Measurements from ENCODE around the gene CHST11. TPM values are rescaled to one million over a fixed set of nuclear protein-coding genes. Genes with fewer than 3 reads are reported as not detected.
A peak's percentile ranks its signal among the peaks of the same experiment; 100 is the strongest.

CHST11 gene
- total and polyA plus RNA-seq, 2 of the 4 experiments (the other 2 are of a cell fraction), result 1.4 to 2.7 TPM

- ATAC-seq (ENCODE audit: low read depth) (no peak), DNase-seq (no peak)
- no peak overlapping the region for H4K5ac ChIP-seq (ENCODE audit: low read depth, low read length)
- no peak overlapping the region for H3K18ac ChIP-seq (ENCODE audit: low read depth, low read length)
- CTCF ChIA-PET, result no interaction called here
- BruUV-seq (replicated peaks), result no TSS peak
- no peak overlapping the region for H2BK20ac ChIP-seq (ENCODE audit: low read depth, low read length)
- no peak overlapping the region for H2BK5ac ChIP-seq (ENCODE audit: low read depth, low read length, poor library complexity, severe bottlenecking)
- H3K14ac ChIP-seq (replicated peaks; ENCODE audit: low read depth, low read length), result no peak overlapping the region
- H3K36me3 ChIP-seq (ENCODE audit: control insufficient read depth, insufficient read depth, low read length), result no peaks in the 10 kb centered on the region
- H3K4me2 ChIP-seq (ENCODE audit: low read depth, low read length), result no peak overlapping the region
- H3K4ac ChIP-seq (ENCODE audit: low read depth, low read length), result no peak overlapping the region
- no peak overlapping the region for H2AK5ac ChIP-seq (ENCODE audit: low read depth, low read length)
- H2AFZ ChIP-seq (replicated peaks; ENCODE audit: low read length, poor library complexity), result no peak overlapping the region
- H3K9ac ChIP-seq (ENCODE audit: low read depth, low read length), result no peak overlapping the region
- POLR2A ChIA-PET (ENCODE audit: unreplicated experiment), result no interaction called here
- H3K27ac ChIP-seq (ENCODE audit: insufficient read depth, low read length), result no peak overlapping the region
- no peak overlapping the region for H2AK9ac ChIP-seq (replicated peaks; ENCODE audit: low read depth, low read length, poor library complexity)
- H4K91ac ChIP-seq (ENCODE audit: insufficient read depth, low read depth, low read length), result no peak overlapping the region
- no peak overlapping the region for H2BK15ac ChIP-seq (ENCODE audit: low read depth, low read length)
- TF ChIP-seq CEBPB (IDR thresholded peaks at IDR 0.05; ENCODE audit: low read depth, low read length), result peak; percentile 35; the same call in 1 of the 2 replicates
- TF ChIP-seq MXI1 (IDR thresholded peaks at IDR 0.05; ENCODE audit: borderline replicate concordance, low read depth, low read length), result no peak
- peaks cover 6% of the 10 kb centered on the region for H3K27me3 ChIP-seq (ENCODE audit: control insufficient read depth, insufficient read depth, low read length)
- no peaks in the 10 kb centered on the region for H3K79me1 ChIP-seq (ENCODE audit: low read depth in 1 of 2, low read length in 2 of 2)
- dilution Hi-C loops (cut with HindIII; ENCODE audit: low sequenced_read_pairs, unreplicated experiment) (no loop called here), in situ Hi-C loops (cut with MboI; ENCODE audit: low sequenced_read_pairs) (no loop called here), intact Hi-C loops (cut with micrococcal nuclease) (no loop called here)
- H2BK120ac ChIP-seq (ENCODE audit: low read depth, low read length), result no peak overlapping the region
- no peaks in the 10 kb centered on the region for H4K20me1 ChIP-seq (ENCODE audit: insufficient read depth, low read length)
- no peak overlapping the region for H3K23ac ChIP-seq (ENCODE audit: low read depth, low read length)
- no peak overlapping the region for H4K8ac ChIP-seq (ENCODE audit: low read depth in 2 of 2, low read length in 2 of 2)
- no peak overlapping the region for H3K56ac ChIP-seq (ENCODE audit: extremely low read depth, insufficient read depth, low read length)
- no peaks in the 10 kb centered on the region; the same call in 1 of the 2 replicates for H3K9me1 ChIP-seq (ENCODE audit: insufficient read depth, low read length)
- no peaks in the 10 kb centered on the region for H3K9me3 ChIP-seq (ENCODE audit: control insufficient read depth, insufficient read depth, low read length)
- H3K4me1 ChIP-seq (ENCODE audit: control insufficient read depth, insufficient read depth, low read length), result no peaks in the 10 kb centered on the region
- no peak overlapping the region for H3K4me3 ChIP-seq (ENCODE audit: insufficient read depth, low read depth, low read length)
Observed at GRCh38 chr12:104649921-104650320, 193.2 kb downstream of the CHST11 start.
